Mesothelial cell of epicardium (in vitro differentiated cells): ENCODE data around the gene STRIP1. TPM values are rescaled to one million over a fixed set of nuclear protein-coding genes. Genes with fewer than 3 reads are reported as not detected.

Source experiments
- DNase-seq, 2 experiments: peaks; one replicate each; pipeline ENCODE4 v3.0.0; 2021; ENCODE audit warnings: low spot score in 2 of 2; ENCODE audit not compliant: unreplicated experiment in 2 of 2
- H3K27ac Mint-ChIP-seq: 2 replicates; pipeline ENCODE4 v1.8.0; 2021; ENCODE audit warnings: mixed read lengths
- H3K27me3 Mint-ChIP-seq: 2 replicates; pipeline ENCODE4 v1.8.0; 2021; ENCODE audit warnings: low read depth, mixed read lengths
- H3K36me3 Mint-ChIP-seq: 2 replicates; pipeline ENCODE4 v1.8.0; 2021; ENCODE audit warnings: mixed read lengths
- H3K4me1 Mint-ChIP-seq: 2 replicates; pipeline ENCODE4 v1.8.0; 2021; ENCODE audit warnings: mixed read lengths
- H3K4me3 Mint-ChIP-seq: 2 replicates; pipeline ENCODE4 v1.8.0; 2021; ENCODE audit warnings: mild to moderate bottlenecking, moderate library complexity, mixed read lengths
- H3K9me3 Mint-ChIP-seq: 2 replicates; pipeline ENCODE4 v1.8.0; 2021; ENCODE audit warnings: mixed read lengths
- CTCF ChIP-seq: fragments of 200-600 bp; sonication (generic); IDR thresholded peaks from one replicate; pipeline ENCODE4 v1.5.0; 2021; ENCODE audit warnings: antibody characterized with exemption; ENCODE audit not compliant: unreplicated experiment
- total RNA-seq: library from RNA; stranded (reverse); gene quantifications from 3 replicates; pipeline ENCODE4 v1.2.1, GENCODE V29; 2021

The STRIP1 gene
- total RNA-seq, 1 donor from 2014 or later: 96.0 TPM

DNA sequence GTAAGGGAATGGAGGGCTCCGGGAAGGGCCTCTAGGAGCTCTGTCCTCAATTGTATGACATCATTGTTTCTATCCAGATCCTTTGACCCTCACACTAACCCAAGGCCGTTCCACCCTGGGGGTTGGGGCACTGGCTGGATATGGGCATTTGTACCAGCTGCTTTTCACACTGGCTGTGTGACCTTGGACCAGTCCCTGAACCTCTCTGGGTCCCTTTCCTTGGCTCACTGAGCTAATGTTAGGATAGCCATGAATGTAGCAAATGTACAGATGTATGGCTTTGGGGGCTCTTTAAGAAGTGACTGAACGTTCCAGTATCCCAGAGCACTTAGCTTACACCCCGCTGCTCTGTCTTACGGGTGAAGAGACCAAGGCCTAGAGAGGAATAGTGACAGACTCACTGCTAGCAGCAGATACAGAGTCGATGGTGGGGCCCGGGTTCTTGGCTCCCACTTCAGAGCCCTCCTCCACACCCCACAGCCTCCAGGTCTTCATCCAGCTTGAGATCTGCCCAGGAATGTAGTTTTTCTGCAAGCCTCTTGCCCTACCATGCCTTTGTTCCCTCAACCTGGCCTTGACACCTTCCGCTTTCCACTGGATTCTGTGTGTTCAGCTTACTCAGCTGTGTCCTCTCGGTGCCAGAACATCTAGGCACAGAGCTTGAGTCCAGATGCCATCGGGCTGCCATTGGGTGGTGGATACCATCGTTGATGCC, 63.2 kb downstream of the STRIP1 start:
- Mint-ChIP-seq H3K9me3 (no peaks in the 10 kb centered on the region), H3K4me3 (no peak overlapping the region), H3K27ac (peak overlapping the region; percentile 99), H3K27me3 (no peaks in the 10 kb centered on the region), H3K4me1 (peaks cover 74% of the 10 kb centered on the region), H3K36me3 (no peaks in the 10 kb centered on the region)
- TF ChIP-seq CTCF: no peak
- DNase-seq: no peak

DNA sequence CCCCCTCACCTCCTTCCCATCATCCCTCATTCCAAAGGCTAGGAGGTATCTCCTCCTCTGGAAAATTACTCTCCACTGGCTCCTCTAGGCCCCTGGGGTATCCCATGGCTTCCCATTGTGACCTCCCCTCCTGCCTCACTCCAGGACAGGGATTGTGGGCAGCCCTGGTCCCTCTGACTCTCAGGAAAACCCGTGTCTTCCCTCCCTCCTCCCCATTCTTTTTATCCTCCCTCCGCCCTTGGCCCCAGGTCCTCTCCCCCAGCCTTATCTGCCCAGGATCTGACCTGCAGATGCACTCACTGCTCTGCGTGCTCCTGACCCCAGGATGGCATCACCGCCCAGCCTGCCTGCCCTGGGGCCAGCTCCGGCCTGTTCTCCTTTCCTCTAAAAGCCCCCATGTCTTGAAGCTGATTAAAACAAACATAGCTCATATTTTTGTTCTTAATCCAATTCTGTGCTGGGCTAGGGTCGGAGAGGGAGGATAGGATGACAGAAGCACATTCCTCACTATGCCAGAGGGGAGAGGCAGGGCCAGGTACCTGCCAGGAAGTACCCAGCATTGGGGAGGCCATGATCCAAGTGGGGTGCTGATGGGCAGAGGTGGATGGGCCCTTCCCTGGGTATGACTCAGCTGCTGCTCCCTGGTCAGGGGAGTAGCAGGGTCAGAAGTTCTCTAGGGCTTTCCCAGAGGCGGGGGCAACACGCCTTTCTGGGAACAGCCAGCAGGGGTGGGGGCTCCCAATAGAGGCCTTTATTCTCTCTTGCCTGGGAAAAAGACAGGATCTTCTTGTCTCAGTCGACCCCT, 64.0 kb downstream of the STRIP1 start:
- TF ChIP-seq CTCF: no peak
- H3K9me3 Mint-ChIP-seq: no peaks in the 10 kb centered on the region
- DNase-seq: no peak
- peaks cover 77% of the 10 kb centered on the region for H3K4me1 Mint-ChIP-seq
- no peaks in the 10 kb centered on the region for H3K36me3 Mint-ChIP-seq
- H3K4me3 Mint-ChIP-seq: peak overlapping the region; percentile 32
- no peaks in the 10 kb centered on the region for H3K27me3 Mint-ChIP-seq
- H3K27ac Mint-ChIP-seq: peak overlapping the region; percentile 99

GRCh38 chr1:110100335-110100734, 65.9 kb downstream of the STRIP1 start:
- DNase-seq: no peak
- H3K9me3 Mint-ChIP-seq: no peaks in the 10 kb centered on the region
- no peaks in the 10 kb centered on the region for H3K27me3 Mint-ChIP-seq

GRCh38 chr1:110102081-110102480, 67.7 kb downstream of the STRIP1 start:
- Mint-ChIP-seq H3K4me3 (peak overlapping the region; percentile 2), H3K4me1 (peaks cover 75% of the 10 kb centered on the region), H3K9me3 (no peaks in the 10 kb centered on the region), H3K27me3 (no peaks in the 10 kb centered on the region), H3K36me3 (no peaks in the 10 kb centered on the region), H3K27ac (peak overlapping the region; percentile 83)
- DNase-seq: no peak
- TF ChIP-seq CTCF: no peak

More at GRCh38 chr1:110100335-110100734, 65.9 kb downstream of the STRIP1 start:
- H3K36me3 Mint-ChIP-seq: no peaks in the 10 kb centered on the region
- no peak for TF ChIP-seq CTCF
- H3K27ac Mint-ChIP-seq: peak overlapping the region; percentile 99
- H3K4me3 Mint-ChIP-seq: no peak overlapping the region
- peaks cover 81% of the 10 kb centered on the region for H3K4me1 Mint-ChIP-seq

Other genes with a start within 250 kb of the STRIP1 start
- gene CSF1, start 123.8 kb upstream of the STRIP1 start, total RNA-seq: 27.1 to 28.9 TPM (median 27.4 TPM) in 3 replicates
- 98.7 to 102 TPM (median 102 TPM) in 3 replicates for gene AHCYL1, start 49.9 kb upstream of the STRIP1 start, total RNA-seq
- gene ALX3, start 36.0 kb downstream of the STRIP1 start, total RNA-seq: 127 to 136 TPM (median 132 TPM) in 3 replicates
- 10.2 to 11.7 TPM (median 10.7 TPM) in 3 replicates for gene UBL4B, start 77.8 kb downstream of the STRIP1 start, total RNA-seq
- 1.4 to 1.6 TPM (median 1.6 TPM) in 3 replicates for gene SLC6A17, start 115.9 kb downstream of the STRIP1 start, total RNA-seq
- gene KCNC4, start 175.7 kb downstream of the STRIP1 start, total RNA-seq: 4.5 to 5.4 TPM (median 5.1 TPM) in 3 replicates